Prostate gland (tissue), 2 donors: ENCODE measurements around the gene TRIO.

Experiments
- CTCF ChIP-seq, 4 experiments: fragments of 200-600 bp in 2 of 4; fragments of 450-650 bp in 2 of 4; sonication (generic) in 2 of 4; IDR thresholded peaks; 1 replicate in 3 of 4; 2 replicates in 1 of 4; pipeline ENCODE4 v1.5.1; 2016 to 2019; ENCODE audit warnings: antibody characterized with exemption in 4 of 4, mild to moderate bottlenecking in 2 of 4, moderate library complexity in 2 of 4
- POLR2A ChIP-seq: fragments of 450-650 bp; IDR thresholded peaks from one replicate; pipeline ENCODE4 v1.6.1; 2016; ENCODE audit warnings: antibody characterized with exemption, mild to moderate bottlenecking

GRCh38 chr5:14268738-14269137 lies 125.6 kb downstream of the TRIO start:
- TF ChIP-seq POLR2A (no peak), CTCF (IDR thresholded peaks at IDR 0.05) (no peak)
